Activated CD4-positive, CD25-positive, alpha-beta regulatory T cell treated with anti-CD3 and anti-CD28 coated beads, Interleukin-2, amount 50 U/mL, for 72 hours (primary cell): ENCODE results near the gene DNAJC18.

Source experiments
- DNase-seq: peaks from one replicate; pipeline ENCODE4 v3.0.0; 2021

Gene DNAJC18

DNA sequence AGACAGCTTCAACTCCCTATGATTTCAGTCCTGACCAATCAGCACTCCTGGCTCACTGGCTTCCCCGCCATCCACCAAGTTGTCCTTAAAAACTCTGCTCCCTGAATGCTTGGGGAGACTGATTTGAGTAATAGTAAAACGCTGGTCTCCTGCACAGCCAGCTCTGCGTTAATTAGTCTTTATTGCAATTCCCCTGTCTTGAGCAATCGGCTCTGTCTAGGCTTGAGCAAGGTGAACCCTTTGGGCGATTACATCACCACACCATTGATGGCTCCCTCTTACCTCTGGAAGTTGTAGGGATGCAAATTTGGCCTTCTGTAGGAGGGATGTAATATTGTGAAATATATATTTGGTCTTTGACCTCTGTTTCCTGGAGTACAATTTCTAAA lies 53.3 kb downstream of the DNAJC18 start:
- DNase-seq: no peak

DNA sequence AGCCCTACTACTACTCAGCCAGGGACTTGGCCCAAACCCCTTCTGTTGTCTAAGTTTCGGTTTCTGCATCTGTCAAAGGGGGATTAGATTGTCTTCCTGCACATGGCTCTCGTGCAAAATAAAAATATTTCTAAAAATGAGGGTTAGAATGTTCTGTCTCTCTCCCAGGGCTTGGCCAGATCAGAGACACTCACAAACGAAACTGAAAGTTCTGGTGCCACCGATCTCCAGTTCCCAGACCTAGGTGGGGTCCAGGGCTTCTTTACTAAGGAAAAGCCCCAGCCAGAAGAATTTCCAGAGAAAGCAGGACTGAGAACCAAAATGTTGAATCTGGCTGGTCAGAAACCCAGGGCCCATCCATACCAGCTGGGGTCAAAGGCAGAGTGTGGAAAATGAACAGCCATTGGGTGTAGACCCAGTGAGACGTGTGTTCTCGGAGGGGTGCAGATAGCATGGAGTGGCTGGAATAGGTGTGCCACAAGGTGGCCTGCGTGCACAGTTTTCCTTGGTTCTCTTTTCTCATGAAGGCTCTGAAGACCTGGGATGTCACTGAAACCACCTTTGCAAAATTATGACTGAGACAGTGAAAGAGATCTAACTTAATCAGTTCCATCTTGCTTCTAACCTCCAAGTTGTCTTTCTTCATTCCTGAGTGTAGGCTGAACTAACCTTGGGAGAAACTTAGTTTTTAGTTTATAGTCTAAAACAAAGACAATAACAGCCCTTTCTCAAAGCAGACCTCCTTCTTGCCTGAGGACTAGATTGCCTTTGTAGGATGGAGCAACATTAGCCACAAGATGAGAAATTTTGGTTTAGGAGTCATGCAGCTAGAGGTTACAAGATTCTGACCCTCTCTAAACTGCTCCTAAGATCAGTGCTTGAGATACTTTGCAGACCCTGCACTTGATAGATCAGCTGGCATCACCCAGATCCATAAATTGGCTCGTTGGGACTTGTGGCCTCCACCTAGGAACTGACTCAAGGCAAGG lies 54.0 kb downstream of the DNAJC18 start:
- no peak for DNase-seq

DNA sequence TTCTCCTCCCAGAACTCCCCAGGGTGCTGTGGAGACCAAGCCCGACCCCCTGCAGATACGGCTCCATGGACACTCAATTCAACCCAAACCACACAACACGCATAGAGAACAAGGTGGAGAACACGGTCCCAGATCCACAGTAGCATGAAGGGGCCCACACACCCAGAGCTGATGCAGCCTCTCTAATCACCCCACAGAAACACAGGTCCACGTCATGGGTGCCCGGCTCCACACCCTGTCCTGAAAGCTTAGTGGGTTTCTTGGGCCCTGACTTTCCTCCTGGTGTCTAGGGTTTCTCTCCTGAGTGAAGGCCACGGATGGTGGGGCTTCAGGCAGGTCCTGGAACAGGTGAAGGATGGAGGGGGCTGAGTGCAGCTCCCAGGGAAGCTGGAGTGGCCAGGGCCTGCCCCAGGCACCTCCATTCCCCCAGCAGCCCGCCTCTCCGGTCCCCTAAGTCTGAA lies 54.7 kb downstream of the DNAJC18 start:
- DNase-seq: no peak

DNA sequence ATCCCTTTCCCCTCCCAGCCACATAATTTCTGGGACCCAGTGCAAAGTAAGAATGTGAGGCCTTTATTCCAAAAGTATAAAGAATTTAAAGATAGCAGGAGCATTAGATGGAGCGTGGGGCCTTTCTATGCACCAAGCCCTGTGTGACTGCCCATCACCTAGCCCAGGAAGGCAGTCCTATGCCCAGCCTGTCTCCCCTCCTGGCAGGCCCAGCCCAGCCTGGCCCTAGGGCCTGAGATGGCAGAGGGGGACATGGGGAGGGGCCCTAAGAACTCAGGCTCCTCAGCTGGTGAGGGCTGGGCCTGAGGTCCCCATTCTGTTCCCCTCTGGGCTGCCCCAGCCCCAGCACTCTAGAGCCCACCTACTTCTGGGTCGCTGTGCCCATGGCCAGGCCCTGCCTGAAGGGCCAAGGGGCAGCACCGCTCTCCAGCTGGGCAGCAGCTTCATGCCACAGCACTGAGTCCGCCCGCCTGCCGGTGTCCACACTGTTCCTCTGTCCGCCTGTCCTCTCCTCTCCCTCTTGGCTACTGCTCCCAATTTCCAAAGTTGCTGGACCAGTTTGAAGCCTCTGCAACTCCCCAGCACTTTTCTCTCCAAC lies 55.2 kb downstream of the DNAJC18 start:
- DNase-seq: no peak

DNA sequence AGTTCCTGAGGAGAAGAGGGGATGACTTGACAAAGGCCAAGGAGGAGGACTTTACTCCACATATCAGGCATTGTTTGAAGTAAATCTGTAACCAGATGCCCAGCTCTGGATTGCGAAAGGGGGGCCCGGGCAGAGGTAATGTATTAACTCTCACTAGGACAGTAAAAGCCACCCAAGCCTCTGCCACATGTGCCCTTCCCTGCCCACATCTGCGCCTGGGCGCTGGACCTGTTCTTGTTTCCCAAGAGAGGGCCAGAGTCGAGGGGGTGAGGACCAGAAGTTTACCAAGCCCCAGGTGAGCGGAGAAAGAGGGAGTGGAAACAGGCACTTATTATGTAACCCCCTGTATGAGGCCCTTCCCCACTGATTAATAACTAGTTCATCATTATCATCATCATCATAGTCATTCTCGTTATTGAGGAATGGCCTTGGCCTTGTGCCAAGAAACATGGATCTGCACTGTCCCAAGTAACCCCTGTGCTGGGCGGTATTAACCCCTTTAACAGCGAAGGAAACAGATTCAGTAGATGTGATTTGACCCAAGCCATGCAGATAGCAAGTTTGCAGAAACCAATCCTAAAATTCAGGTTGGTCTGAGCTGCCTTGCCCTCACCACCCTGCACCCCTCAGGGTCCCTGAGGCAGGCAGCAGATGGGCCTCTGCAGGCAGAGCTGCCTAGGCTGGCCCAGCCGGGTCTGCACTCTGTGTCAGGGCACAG lies 55.9 kb downstream of the DNAJC18 start, which contains the start of gene SLC23A1:
TSS of gene SLC23A1 (minus strand) at position 23 of the 718 bp plus-strand sequence. CDS start 44 bp downstream, outside the sequence.
- DNase-seq: peak; percentile 12

DNA sequence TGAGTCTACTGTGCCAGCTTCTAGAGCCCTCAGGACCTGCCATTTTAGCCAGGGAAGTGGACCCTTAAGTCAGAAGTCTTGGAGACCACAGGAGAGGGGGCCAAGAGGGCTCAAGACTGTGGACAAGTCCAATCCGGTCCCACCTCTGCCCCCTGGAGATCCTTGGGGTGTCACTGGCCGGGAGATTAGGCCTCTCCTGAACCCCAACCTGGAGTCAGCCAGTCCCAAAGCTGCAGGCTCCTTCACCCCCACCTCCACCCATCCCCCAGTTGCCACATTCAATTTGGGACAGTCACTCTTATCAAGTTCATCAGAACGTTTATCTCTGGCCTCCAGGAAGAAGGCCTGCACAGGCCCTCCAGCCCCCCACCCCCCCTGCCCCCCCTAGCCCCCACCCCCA lies 56.5 kb downstream of the DNAJC18 start:
- peak; percentile 16 for DNase-seq

DNA sequence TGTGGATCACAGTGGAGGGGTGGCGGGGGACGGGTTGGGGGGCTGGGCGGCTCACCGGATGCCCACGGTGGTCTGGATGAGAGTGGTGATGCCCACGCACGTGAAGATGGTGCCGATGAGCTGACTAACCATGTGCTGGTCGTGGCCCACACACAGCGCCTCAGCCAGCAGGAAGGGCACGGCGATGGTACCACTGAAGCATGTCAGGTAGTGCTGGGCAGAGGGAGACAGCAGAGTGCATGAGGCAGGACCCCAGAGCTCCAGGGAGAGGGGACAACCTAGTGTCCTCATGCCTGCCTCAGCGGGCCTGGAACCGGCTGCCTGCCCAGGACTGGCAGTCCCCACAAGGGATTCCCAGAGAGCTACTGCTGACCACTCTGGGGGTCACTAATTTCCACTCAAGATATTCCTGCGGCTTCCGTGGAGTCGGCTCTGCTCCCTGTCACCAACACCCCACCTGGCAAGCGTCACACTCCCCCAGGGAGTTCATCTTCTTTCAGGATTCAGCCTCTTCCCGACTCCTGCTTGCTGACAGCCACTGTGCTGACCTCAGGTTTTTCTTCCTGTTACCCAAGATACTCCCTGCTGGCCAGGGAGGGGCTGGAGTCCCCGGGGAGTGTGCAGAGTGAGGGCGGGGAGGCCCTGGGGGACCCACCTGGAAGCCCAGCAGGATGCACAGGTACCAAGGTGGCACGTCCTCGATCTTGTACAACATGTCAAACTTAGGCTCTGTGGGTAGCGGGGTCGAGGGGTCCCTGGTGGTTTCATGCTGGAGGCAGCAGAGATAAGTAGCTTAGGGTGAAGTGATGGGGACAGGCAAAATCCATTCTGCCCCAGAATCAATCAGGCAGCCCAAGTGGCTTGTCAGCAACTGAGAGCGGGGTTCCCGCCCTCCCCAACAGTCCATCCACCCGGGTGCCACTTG lies 57.2 kb downstream of the DNAJC18 start:
- DNase-seq: no peak

DNA sequence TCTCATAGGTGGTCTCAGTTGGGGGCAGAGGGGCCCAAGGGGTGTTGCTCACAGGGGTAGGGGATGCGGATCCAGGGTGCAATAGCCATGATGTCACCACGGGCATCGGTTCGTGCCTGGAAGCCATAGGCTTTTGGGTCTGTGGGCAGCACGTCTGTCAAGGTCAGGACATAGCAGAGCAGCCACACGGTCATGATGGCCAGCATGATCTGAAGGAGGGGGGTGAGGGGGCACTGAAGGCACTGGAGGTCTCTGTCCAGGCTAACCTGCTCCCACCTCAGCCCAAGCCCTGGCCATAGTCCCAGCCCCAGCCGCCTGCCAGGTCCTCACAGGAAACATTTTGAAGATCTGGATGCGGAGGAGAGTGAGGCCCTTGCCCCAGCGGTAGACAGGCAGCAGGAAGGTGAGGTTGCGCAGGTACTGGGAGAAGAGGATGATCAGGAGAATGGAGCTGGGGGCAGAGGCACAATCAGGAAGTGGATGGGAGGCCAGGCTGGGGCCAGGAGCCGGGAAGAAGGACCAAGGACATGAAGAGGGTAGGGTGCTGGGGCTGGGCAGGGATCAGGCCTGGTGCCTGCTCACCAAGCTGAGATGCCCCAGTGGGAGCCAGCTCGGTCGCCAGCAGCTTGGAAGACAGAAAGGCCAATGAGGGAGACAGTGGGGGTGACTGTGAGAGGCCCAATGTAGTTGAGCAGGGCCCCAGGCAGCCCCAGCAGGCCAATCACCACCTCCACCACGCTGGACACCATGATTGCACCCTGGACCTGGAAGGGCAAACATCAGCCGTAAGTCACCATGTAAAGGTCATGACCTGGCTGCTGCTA lies 59.5 kb downstream of the DNAJC18 start:
- DNase-seq: no peak

DNA sequence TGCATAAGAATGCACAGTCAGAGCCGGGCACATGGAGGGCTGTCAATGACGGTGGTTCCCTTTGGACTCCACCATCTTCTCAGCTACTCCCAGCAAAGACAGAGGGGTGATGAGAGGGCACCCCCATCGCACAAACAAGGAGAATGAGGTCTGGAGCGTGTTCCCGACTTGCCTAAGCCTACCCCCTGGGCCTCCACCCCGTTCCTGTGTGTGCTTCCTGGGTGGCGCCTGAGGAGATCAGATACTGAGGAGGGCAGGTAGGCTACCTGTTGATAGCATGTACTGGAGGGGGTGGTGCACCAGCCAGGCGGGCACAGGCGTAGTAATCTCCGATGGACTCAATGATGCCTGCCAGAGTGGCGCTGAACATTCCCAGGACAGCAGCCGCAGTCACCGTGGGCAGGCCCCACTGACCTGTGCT lies 60.4 kb downstream of the DNAJC18 start:
- no peak for DNase-seq

DNA sequence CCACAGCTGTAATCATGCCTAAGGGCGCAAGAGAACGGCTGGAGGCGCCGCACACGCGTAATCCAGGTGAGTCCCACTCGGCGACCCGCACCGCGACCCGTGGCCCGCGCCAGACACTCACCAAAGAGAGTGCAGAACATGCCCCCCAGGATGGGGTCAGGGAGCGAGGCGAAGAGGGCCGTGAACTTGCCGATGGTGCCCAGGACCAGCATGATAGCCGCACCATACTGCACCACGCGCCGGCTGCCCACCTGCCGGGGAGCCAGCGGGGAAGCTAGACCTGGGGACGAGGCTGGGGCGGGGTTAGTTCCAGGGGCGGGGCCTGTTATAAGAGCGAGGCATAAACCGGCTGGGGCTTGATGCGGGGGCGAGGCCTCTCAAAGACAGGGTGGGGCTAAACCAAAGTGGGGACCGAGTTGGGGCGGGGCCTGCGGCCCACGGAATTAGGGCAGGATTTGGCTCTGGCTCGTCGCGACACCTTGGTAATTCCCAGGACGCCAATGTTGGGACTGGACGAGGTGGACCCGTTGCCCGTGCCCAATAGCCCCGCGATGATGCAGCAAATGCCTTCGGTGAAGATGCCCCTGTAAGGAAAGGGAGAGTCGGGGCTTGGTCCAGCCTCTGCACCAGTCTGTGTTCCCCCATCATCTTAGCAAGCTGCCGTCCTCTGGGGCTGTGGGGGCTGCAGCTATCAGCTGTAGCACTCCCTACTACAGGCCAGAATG lies 61.1 kb downstream of the DNAJC18 start:
- no peak for DNase-seq

DNA sequence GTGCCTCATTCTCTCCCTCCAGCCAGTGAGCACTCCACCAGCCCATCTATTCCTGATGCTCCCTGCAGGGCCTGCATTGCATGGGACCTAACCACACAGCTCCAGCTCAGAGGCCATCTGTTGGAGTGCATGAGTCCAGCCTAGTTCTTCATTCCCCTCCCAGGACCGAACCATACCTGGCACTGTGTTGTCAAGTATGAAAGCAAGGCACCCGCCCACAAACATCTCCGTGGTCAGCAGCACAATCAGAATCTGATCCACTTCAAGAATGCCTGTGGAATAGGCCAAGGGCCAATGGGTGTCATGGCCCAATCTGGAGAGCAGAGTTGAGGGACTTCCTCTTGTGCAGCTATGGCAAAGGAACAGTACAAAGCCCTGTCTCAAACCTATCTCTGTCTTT lies 62.1 kb downstream of the DNAJC18 start:
- DNase-seq: no peak

DNA sequence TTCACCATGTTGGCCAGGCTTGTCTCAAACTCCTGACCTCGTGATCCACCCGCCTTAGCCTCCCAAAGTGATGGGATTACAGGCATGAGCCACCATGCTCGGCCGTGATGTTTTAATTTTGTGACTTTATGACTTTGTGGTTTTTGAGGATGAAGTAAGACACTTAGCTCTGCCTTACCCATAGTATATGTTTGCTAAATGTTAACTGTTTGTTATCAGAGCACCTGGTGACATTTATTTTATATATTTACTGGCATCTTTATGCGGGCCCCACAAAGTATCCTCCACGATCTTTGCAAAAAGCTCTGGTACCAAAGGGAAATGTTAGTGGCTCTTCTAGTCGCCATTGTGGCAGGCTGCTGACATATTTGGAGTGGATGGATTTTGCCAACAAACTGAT lies 63.0 kb downstream of the DNAJC18 start:
- no peak for DNase-seq

DNA sequence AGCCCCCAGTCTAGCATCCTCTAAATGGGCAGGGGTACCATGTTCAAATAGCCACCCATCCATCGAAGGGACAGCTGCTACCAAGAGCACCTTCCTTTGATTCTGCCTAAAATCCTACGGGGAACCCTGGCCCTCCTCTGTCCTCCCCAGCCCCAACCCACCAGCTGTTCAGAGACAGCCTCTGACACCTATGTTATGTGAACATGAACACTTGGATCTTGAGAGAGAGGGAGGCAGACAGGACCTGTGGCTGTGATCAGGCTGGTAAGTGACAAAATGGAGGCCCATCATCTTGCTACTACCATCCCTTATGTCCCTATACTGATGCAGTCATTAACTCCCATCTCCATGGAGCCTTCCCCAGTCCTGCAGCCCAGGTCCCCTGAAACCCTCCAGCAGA lies 64.4 kb downstream of the DNAJC18 start:
- DNase-seq: no peak

DNA sequence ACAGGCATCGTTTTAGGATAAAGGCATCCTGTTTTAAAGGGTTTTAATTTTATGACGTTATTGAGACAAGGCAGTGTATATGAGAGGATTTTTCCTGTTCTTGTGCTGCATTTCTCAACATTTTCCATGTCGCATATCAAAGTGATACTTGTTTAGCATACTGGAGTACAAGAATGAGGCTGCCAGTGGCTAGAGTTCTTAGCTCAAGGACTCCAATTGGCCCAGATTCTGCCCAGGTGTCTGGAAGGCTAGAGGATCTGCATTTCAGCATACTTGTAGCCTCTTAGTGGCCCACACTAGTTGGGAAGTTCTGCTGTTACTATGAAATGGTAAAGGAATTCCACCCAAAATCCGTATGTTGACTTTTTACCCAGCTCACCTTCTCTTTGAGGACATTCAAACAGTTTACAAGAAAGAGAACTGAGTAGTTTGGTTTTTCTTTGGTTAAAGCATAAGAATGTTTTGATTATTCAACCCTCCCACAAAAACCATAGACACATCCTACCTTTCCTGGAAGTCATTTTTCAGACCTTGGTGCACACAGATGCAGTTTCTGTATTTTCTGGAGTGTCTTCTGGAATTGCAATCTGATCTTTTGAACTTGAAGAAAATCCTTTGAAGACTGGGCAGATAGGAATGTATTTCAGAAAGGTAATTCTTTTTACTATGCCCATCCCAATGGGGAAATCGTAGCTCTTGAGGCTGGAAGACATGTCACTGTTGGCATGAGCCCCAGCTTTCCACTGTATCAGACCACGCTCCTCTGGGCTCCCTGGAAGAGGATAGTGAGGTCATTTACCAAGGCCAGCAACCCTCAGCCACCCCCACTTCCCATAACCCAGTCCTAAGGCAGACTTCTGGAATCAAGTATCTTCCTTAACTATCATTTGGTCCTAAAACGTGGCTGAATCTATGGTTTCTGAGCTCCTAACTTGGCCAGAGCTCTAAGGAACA lies 67.6 kb downstream of the DNAJC18 start:
- DNase-seq: no peak

DNA sequence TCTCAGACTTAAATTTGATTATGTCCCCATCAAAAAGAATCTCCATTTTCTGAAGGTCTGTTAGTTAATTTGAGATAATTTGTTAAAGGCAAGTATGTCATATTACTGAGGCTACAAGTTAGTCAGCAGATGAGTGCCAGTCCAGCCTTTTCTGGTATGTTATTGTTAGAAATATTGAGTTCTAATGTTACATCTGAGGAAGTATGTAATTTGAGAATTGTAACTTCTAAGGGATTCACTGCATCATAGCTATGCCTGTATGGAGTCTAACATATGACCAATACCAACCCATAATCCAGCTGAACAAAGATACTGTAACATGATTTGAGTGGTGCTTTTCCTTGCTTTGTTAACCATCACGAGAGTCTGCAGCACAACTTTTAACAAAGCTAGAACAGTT lies 70.1 kb downstream of the DNAJC18 start:
- DNase-seq: no peak

DNA sequence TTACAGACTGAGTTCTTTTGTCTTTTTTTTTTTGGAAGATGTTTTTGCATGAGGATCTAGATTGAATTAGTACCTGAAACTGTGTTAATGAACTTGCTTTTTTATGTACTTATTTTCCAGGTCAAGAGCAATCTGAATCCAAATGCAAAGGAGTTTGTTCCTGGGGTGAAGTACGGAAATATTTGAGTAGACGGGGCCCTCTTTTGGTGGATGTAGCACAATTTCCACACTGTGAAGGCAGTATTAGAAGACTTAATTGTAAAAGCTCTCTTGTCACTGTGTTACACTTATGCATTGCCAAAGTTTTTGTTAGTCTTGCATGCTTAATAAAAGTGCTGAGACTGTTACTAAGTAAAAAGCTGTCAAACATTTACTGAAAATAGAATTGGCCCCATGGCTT lies 70.7 kb downstream of the DNAJC18 start:
- DNase-seq: no peak

DNA sequence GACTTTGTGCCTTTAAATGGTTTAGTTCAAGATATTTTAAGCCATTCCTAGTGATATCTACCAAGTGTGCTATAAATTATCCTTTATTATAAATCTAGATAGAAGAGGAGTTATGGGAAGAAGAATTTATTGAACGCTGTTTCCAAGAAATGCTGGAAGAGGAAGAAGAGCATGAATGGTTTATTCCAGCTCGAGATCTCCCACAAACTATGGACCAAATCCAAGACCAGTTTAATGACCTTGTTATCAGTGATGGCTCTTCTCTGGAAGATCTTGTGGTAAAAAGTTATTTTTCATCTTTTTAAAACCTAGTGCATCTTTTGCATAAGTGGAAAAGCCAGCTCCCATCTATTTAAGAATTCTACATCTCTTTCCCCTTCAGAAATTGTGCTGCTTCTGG lies 74.9 kb downstream of the DNAJC18 start:
- DNase-seq: no peak

DNA sequence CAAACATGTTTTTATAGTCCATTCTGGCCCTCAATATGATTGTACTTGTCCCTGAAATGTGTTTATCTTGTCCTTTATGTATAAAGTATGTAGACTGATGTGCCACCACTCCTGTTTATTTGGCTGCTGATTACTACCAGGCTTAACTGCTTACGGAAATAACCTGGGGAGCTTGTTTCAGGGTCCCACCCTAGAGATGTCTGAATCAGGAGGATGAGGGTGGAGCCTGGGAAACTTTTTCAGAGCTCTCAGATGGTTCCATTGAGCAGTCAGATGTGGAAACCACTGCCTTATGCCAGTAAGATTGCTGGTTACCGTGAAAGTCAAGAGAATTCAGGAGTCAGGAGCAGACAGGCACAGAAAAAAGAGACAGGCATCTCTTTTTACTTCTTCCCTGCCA lies 75.4 kb downstream of the DNAJC18 start:
- DNase-seq: no peak

DNA sequence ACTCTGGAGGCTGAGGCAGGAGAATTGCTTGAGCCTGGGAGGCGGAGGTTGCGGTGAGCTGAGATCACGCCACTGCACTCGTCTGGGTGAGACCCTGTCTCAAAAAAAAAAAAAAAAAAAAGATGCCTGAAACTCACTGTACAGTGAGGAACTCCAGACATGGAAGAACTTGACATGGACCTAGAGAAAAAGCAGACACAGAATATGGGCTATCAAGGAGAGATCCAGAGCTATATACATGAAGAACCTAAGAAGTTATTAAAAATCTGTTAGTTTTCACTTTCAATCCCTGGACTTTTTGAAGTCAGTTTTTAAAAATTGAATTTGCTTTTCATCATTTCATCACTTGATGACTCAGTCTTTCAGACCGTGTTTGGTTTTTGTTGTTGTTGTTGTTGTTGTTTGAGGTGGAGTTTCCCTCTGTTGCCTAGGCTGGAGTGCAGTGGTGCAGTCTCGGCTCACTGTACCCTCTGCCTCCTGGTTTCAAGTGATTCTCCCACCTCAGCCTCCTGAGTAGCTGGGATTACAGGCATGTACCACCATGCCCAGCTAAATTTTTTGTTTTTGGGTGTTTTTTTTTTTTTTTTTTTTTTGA lies 77.4 kb downstream of the DNAJC18 start:
- no peak for DNase-seq
